CD4-positive, alpha-beta T cell treated with Interleukin-10 for 1 hour (primary cell): Measurements from ENCODE around the gene PAK4.
"Not testable (repeated sequence)": the region's sequence is repeated elsewhere in the genome, so short reads cannot be mapped to it uniquely, and the experiment has no call there.

Source experiments
- DNase-seq: peaks from one replicate; pipeline ENCODE4 v3.0.0-alpha.2; 2020

The PAK4 gene

GRCh38 chr19:39125554-39126311 lies at the start of gene PAK4:
PAK4 (plus strand) TSS chr19:39125786; CDS start chr19:39169554, 43,768 bp downstream.
- peak; percentile 97 for DNase-seq

GRCh38 chr19:39077323-39077722 lies 48.3 kb upstream of the PAK4 start:
- no peak for DNase-seq

- no peak for DNase-seq
Measured at GRCh38 chr19:39078436-39079200, 47.0 kb upstream of the PAK4 start.

GRCh38 chr19:39080431-39080830 lies 45.2 kb upstream of the PAK4 start:
- no peak for DNase-seq

GRCh38 chr19:39082167-39082566 lies 43.4 kb upstream of the PAK4 start:
- DNase-seq: no peak

- no peak for DNase-seq
Measured at GRCh38 chr19:39082745-39083598, 42.6 kb upstream of the PAK4 start.

- DNase-seq: no peak
Measured at GRCh38 chr19:39083599-39083982, 42.0 kb upstream of the PAK4 start.

GRCh38 chr19:39083983-39084731 lies 41.4 kb upstream of the PAK4 start, which contains the start of gene ACP7:
ACP7 (plus strand) TSS chr19:39084368; CDS start chr19:39085270, 902 bp downstream.
- peak; percentile 27 for DNase-seq

- no peak for DNase-seq
Measured at GRCh38 chr19:39084732-39085080, 40.9 kb upstream of the PAK4 start.

GRCh38 chr19:39085392-39085791 lies 40.2 kb upstream of the PAK4 start:
- DNase-seq: no peak

- DNase-seq: no peak
Measured at GRCh38 chr19:39086386-39086785, 39.2 kb upstream of the PAK4 start.

GRCh38 chr19:39087907-39088686 lies 37.5 kb upstream of the PAK4 start:
- DNase-seq: no peak

- not testable (repeated sequence) for DNase-seq
Measured at GRCh38 chr19:39090016-39090415, 35.6 kb upstream of the PAK4 start.

- no peak for DNase-seq
Measured at GRCh38 chr19:39090881-39091280, 34.7 kb upstream of the PAK4 start.

GRCh38 chr19:39095799-39096540 lies 29.6 kb upstream of the PAK4 start:
- DNase-seq: not testable (repeated sequence)

GRCh38 chr19:39097299-39097698 lies 28.3 kb upstream of the PAK4 start:
- DNase-seq: no peak

- no peak for DNase-seq
Measured at GRCh38 chr19:39097721-39098120, 27.9 kb upstream of the PAK4 start.

GRCh38 chr19:39098365-39099269 lies 27.0 kb upstream of the PAK4 start:
- no peak for DNase-seq

- no peak for DNase-seq
Measured at GRCh38 chr19:39099341-39099740, 26.2 kb upstream of the PAK4 start.
